GM12878 (cell line): ENCODE data around the gene SIGLEC11. TPM values are rescaled to one million over a fixed set of nuclear protein-coding genes. Genes with fewer than 3 reads are reported as not detected.

Experiments used
- BACH1 ChIP-seq: fragments of 450-650 bp; IDR thresholded peaks from 2 replicates; pipeline ENCODE4 v1.6.1; 2017; ENCODE audit warnings: mild to moderate bottlenecking, borderline replicate concordance
- BRCA1 ChIP-seq: IDR thresholded peaks from 2 replicates; pipeline ENCODE4 v1.6.1; 2011; ENCODE audit warnings: low read depth, low read length, improper control_type of control experiment
- CBX3 ChIP-seq: fragments of 200-600 bp; sonication (generic); IDR thresholded peaks from 2 replicates; pipeline ENCODE4 v1.6.1; 2016; ENCODE audit warnings: low read depth, borderline replicate concordance
- E2F4 ChIP-seq: IDR thresholded peaks from 2 replicates; pipeline ENCODE4 v1.6.1; 2012; ENCODE audit warnings: low read depth, low read length, improper control_type of control experiment
- FOS ChIP-seq: IDR thresholded peaks from 3 replicates; pipeline ENCODE4 v1.6.1; 2011; ENCODE audit warnings: borderline replicate concordance; ENCODE audit not compliant: insufficient read length; ENCODE audit errors: extremely low read depth
- JUNB ChIP-seq: IDR thresholded peaks from 2 replicates; pipeline ENCODE4 v1.6.1; 2016; ENCODE audit warnings: antibody characterized with exemption, mild to moderate bottlenecking
- MAX ChIP-seq: IDR thresholded peaks from 2 replicates; pipeline ENCODE4 v1.6.1; 2012; ENCODE audit warnings: low read depth, low read length, improper control_type of control experiment
- MLLT1 ChIP-seq: fragments of 450-650 bp; IDR thresholded peaks from 2 replicates; pipeline ENCODE4 v1.6.1; 2016; ENCODE audit warnings: mild to moderate bottlenecking
- NR2C1 ChIP-seq: fragments of 450-650 bp; IDR thresholded peaks from 2 replicates; pipeline ENCODE4 v1.6.1; 2017; ENCODE audit warnings: antibody characterized with exemption, mild to moderate bottlenecking, moderate library complexity
- PAX5 ChIP-seq: IDR thresholded peaks from 2 replicates; pipeline ENCODE4 v1.6.1; 2011; ENCODE audit warnings: low read depth, low read length, borderline replicate concordance
- RBBP5 ChIP-seq: fragments of 200-600 bp; sonication (generic); conservative IDR thresholded peaks from 2 replicates; pipeline ENCODE4 v1.6.1; 2016
- RELA ChIP-seq: fragments of 450-650 bp; IDR thresholded peaks from 2 replicates; pipeline ENCODE4 v1.8.0; 2014; ENCODE audit warnings: borderline replicate concordance; ENCODE audit not compliant: partially characterized antibody
- RELB ChIP-seq: fragments of 450-650 bp; IDR thresholded peaks from 2 replicates; pipeline ENCODE4 v1.6.1; 2017; ENCODE audit warnings: low read depth, mild to moderate bottlenecking, moderate library complexity
- RFX5 ChIP-seq: IDR thresholded peaks from 2 replicates; pipeline ENCODE4 v1.6.1; 2011; ENCODE audit warnings: low read depth, low read length, improper control_type of control experiment
- SIN3A ChIP-seq: IDR thresholded peaks from 2 replicates; pipeline ENCODE4 v1.6.1; 2012; ENCODE audit warnings: low read depth, low read length, improper control_type of control experiment
- SMAD1 ChIP-seq: fragments of 450-650 bp; IDR thresholded peaks from 2 replicates; pipeline ENCODE4 v1.6.1; 2018; ENCODE audit warnings: mild to moderate bottlenecking, low read depth; ENCODE audit not compliant: partially characterized antibody
- SREBF2 ChIP-seq: IDR thresholded peaks from 2 replicates; pipeline ENCODE4 v1.6.1; 2012; ENCODE audit warnings: mild to moderate bottlenecking, low read length
- SUPT20H ChIP-seq: IDR thresholded peaks from 2 replicates; pipeline ENCODE4 v1.6.1; 2011; ENCODE audit warnings: low read depth, mild to moderate bottlenecking, low read length, moderate library complexity, borderline replicate concordance; ENCODE audit not compliant: control insufficient read depth
- SUZ12 ChIP-seq: fragments of 200-600 bp; sonication (generic); IDR thresholded peaks from one replicate; pipeline ENCODE4 v1.6.1; 2018; ENCODE audit warnings: antibody characterized with exemption, mild to moderate bottlenecking; ENCODE audit not compliant: unreplicated experiment
- TAF1 ChIP-seq: IDR thresholded peaks from 2 replicates; pipeline ENCODE4 v1.6.1; 2011; ENCODE audit warnings: mild to moderate bottlenecking, low read depth, low read length, borderline replicate concordance
- TARDBP ChIP-seq: IDR thresholded peaks from 2 replicates; pipeline ENCODE4 v1.6.1; 2016; ENCODE audit warnings: borderline replicate concordance
- TBL1XR1 ChIP-seq: IDR thresholded peaks from 2 replicates; pipeline ENCODE4 v1.6.1; 2012; ENCODE audit warnings: low read depth, low read length, improper control_type of control experiment
- TCF3 ChIP-seq: IDR thresholded peaks from 2 replicates; pipeline ENCODE4 v1.6.1; 2012; ENCODE audit warnings: low read depth, mild to moderate bottlenecking, low read length, borderline replicate concordance; ENCODE audit not compliant: insufficient read depth
- ZNF207 ChIP-seq: fragments of 450-650 bp; IDR thresholded peaks from 2 replicates; pipeline ENCODE4 v1.6.1; 2014; ENCODE audit warnings: antibody characterized with exemption, mild to moderate bottlenecking, borderline replicate concordance
- ZNF274 ChIP-seq: IDR thresholded peaks from one replicate; pipeline ENCODE4 v1.8.0; 2011; ENCODE audit not compliant: insufficient read length, insufficient read depth
- polyA plus RNA-seq, 11 experiments: library from polyadenylated mRNA; depleted of rRNA in 4 of 11; unstranded in 6 of 11; stranded (reverse) in 5 of 11; fragments of >200 nt; fragmentation: Nextera tagmentation in 4 of 11; fragmentation: Illumina TruSeq in 1 of 11; extraction: Ambion mirVana in 4 of 11; extraction: Trizol in 1 of 11; gene quantifications; 1 replicate in 1 of 11; 2 replicates in 10 of 11; pipeline versions ENCODE4 v1.2.1 to v1.2.3, GENCODE V29; 2011 to 2016; ENCODE audit warnings: inconsistent platforms in 2 of 11, missing spikeins in 2 of 11, low read depth in 1 of 11
- total RNA-seq, 4 experiments: library from RNA; depleted of rRNA in 3 of 4; stranded (reverse); fragments of >200 nt in 3 of 4; fragmentation: Illumina TruSeq in 1 of 4; extraction: Trizol in 1 of 4; gene quantifications; 2 replicates each; pipeline versions ENCODE4 v1.2.1 to v1.2.3, GENCODE V29; 2013 to 2021

The SIGLEC11 gene
- total and polyA plus RNA-seq, 10 of the 15 experiments (the other 5 are each of a cell fraction or from before 2014, with no cell fraction given): not detected

GRCh38 chr19:49924004-49924880 is 36.7 kb downstream of the SIGLEC11 start (continued):
- no peak for TF ChIP-seq ZNF274
- 0 out of 2 replicates have a peak, but pooled peaks have one; percentile 17 for TF ChIP-seq RELB
- no peak for TF ChIP-seq NR2C1
- TF ChIP-seq TAF1: peak; percentile 60; the same call in 1 of the 2 replicates
- no peak for TF ChIP-seq JUNB
- no peak for TF ChIP-seq CBX3
- no peak for TF ChIP-seq SIN3A
- no peak for TF ChIP-seq RELA
- peak; percentile 47; the same call in 1 of the 2 replicates for TF ChIP-seq PAX5
- TF ChIP-seq TBL1XR1: 0 out of 2 replicates have a peak, but pooled peaks have one; percentile 33
- no peak for TF ChIP-seq ZNF207
- TF ChIP-seq SUPT20H: no peak
- no peak for TF ChIP-seq TCF3
- no peak for TF ChIP-seq BRCA1
- TF ChIP-seq RBBP5: no peak
- no peak for TF ChIP-seq SUZ12
- TF ChIP-seq MAX: no peak
- no peak for TF ChIP-seq FOS
- 0 out of 2 replicates have a peak, but pooled peaks have one; percentile 28 for TF ChIP-seq BACH1
- no peak for TF ChIP-seq RFX5
- 0 out of 2 replicates have a peak, but pooled peaks have one; percentile 11 for TF ChIP-seq SREBF2
- TF ChIP-seq MLLT1: no peak
- TF ChIP-seq E2F4: no peak
- TF ChIP-seq SMAD1: no peak
- no peak; the same call in 1 of the 2 replicates for TF ChIP-seq TARDBP
